IgD-negative memory B cell (primary cell): ENCODE measurements around the gene KRTAP4-4. TPM values are rescaled to one million over a fixed set of nuclear protein-coding genes. Genes with fewer than 3 reads are reported as not detected.
"Not testable (repeated sequence)": the region's sequence is repeated elsewhere in the genome, so short reads cannot be mapped to it uniquely, and the experiment has no call there.

ENCODE experiments used
- H3K27ac Mint-ChIP-seq, 3 donors: one replicate each; pipeline ENCODE4 v1.8.0; 2020 to 2022; ENCODE audit warnings: mild to moderate bottlenecking in 3 of 3, mixed read lengths in 3 of 3, moderate library complexity in 1 of 3
- H3K27me3 Mint-ChIP-seq: one replicate; pipeline ENCODE4 v1.8.0; 2021; ENCODE audit warnings: mixed read lengths
- H3K36me3 Mint-ChIP-seq: one replicate; pipeline ENCODE4 v1.8.0; 2020; ENCODE audit warnings: mild to moderate bottlenecking, mixed read lengths
- H3K4me1 Mint-ChIP-seq, 3 donors: one replicate each; pipeline ENCODE4 v1.8.0; 2020 to 2022; ENCODE audit warnings: mixed read lengths in 3 of 3, mild to moderate bottlenecking in 1 of 3
- H3K4me3 Mint-ChIP-seq, 4 donors: one replicate each; pipeline ENCODE4 v1.8.0; 2020 to 2022; ENCODE audit warnings: mild to moderate bottlenecking in 4 of 4, mixed read lengths in 4 of 4, moderate library complexity in 3 of 4
- H3K9me3 Mint-ChIP-seq, 3 donors: one replicate each; pipeline ENCODE4 v1.8.0; 2020 to 2021; ENCODE audit warnings: mixed read lengths in 3 of 3, mild to moderate bottlenecking in 1 of 3
- polyA plus RNA-seq: library from polyadenylated mRNA; unstranded; fragments of 300-500 nt; fragmentation: Illumina TruSeq; gene quantifications from one replicate; pipeline ENCODE4 v1.2.3, GENCODE V29; 2021

KRTAP4-4 gene
- not detected for polyA plus RNA-seq

DNA sequence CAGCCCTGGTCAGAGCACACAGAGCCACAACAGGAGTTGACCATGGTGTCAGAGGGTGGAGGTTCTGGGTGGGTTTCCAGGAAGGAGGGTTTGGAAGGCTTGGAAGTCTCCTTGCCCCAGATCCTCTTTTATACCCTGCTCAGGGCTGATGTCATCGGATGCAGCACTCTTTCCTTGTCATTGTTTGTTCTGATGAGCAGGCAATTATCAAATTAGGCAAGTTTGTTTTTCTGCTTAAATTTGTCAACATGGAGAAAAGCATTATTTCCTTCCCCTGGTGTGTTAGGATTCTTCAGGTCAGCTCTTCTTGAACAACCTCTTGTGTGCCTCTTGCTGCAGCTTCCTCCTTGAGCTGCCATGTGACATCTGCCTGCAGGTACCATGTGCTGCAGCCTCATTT is at the start of gene KRTAP4-4:
TSS of gene KRTAP4-4 (minus strand) at position 101 of the 400 bp plus-strand sequence. CDS start at position 44, 57 bp downstream.
- peaks cover 11% of the 10 kb centered on the region for H3K27me3 Mint-ChIP-seq
- H3K4me1 Mint-ChIP-seq: peaks cover 0 to 1% (median 0%) of the 10 kb centered on the region in 3 donors
- no peaks in the 10 kb centered on the region for H3K36me3 Mint-ChIP-seq
- no peak within 1 kb of the TSS for H3K27ac Mint-ChIP-seq
- H3K4me3 Mint-ChIP-seq: no peak within 1 kb of the TSS
- H3K9me3 Mint-ChIP-seq: peaks cover 0 to 3% (median 0%) of the 10 kb centered on the region in 3 donors

DNA sequence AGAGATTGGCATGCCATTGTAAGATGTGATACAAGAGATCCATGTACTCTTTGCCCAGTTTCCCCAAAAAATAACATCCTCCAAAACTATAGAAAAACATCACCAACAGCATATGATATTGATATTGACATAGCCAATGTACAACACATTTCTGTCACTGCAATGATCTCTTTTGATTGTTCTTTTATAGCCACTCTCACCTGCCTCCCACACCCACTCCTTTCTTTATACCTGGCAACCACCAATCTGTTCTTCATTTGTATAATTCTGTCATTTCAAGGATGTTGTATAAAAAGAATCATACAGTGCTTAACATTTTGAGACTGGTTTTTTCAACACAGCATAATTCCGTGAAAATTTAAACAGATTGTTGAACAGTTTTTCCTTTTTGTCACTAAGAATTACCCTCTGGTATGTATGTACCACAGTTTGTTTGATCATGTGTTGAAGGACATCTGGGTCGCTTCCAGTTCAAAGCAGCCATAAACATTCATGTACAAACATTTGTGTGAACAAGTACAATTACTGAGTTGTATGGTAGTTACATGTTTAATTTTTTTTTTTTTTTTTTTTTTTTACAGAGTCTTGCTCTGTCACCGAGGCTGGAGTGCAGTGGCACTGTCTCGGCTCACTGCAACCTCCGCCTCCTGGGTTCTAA is 39.0 kb upstream of the KRTAP4-4 start:
- H3K27ac Mint-ChIP-seq: no peak overlapping the region

GRCh38 chr17:41196068-41196467 is 35.5 kb upstream of the KRTAP4-4 start:
- no peak overlapping the region for H3K27ac Mint-ChIP-seq
- H3K9me3 Mint-ChIP-seq: peaks cover 0 to 7% (median 6%) of the 10 kb centered on the region in 3 donors
- H3K4me3 Mint-ChIP-seq: no peak overlapping the region
- H3K4me1 Mint-ChIP-seq: no peaks in the 10 kb centered on the region
- H3K36me3 Mint-ChIP-seq: no peaks in the 10 kb centered on the region
- H3K27me3 Mint-ChIP-seq: peaks cover 6% of the 10 kb centered on the region

More for the DNA sequence above, 39.0 kb upstream of the KRTAP4-4 start:
- Mint-ChIP-seq H3K4me1 (no peaks in the 10 kb centered on the region), H3K27me3 (peaks cover 3% of the 10 kb centered on the region), H3K9me3 (peaks cover 0 to 7% (median 6%) of the 10 kb centered on the region in 3 donors), H3K36me3 (no peaks in the 10 kb centered on the region), H3K4me3 (no peak overlapping the region)

- peaks cover 15% of the 10 kb centered on the region for H3K27me3 Mint-ChIP-seq
- no peaks in the 10 kb centered on the region for H3K36me3 Mint-ChIP-seq
- no peaks in the 10 kb centered on the region for H3K9me3 Mint-ChIP-seq
- no peak overlapping the region for H3K27ac Mint-ChIP-seq
- H3K4me3 Mint-ChIP-seq: peak overlapping the region in 1 of 4 donors; percentile 45
- H3K4me1 Mint-ChIP-seq: no peaks in the 10 kb centered on the region
Measured at GRCh38 chr17:41190328-41190727, 29.8 kb upstream of the KRTAP4-4 start.

GRCh38 chr17:41189837-41190318 is 29.3 kb upstream of the KRTAP4-4 start, which contains the start of gene KRTAP9-1:
TSS of gene KRTAP9-1 (plus strand) at chr17:41189887. CDS start at chr17:41189887, 0 bp downstream.
- not testable (repeated sequence) for H3K36me3 Mint-ChIP-seq

DNA sequence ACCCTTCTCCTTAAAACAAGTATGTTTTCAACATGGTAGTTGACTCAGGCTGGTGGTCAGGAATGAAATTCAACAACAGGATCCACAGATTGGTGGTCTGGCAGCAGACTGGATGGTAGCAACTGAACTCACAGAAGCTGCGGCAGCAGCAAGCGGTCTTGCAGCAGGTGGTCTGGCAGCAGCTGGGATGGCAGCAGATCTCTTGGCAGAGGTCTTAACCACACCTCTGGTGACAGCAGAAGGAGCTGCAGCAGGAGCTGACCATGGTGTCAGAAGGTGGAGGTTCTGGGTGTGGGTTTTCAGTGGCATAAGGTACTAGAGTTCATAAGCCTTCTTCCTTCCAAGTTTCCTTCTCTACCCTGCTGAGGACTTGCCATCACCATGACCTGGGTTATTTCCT is 26.3 kb upstream of the KRTAP4-4 start:
- no peak overlapping the region for H3K27ac Mint-ChIP-seq
- H3K36me3 Mint-ChIP-seq: no peaks in the 10 kb centered on the region
- H3K4me3 Mint-ChIP-seq: no peak overlapping the region
- no peaks in the 10 kb centered on the region for H3K4me1 Mint-ChIP-seq
- peaks cover 17% of the 10 kb centered on the region for H3K27me3 Mint-ChIP-seq
- no peaks in the 10 kb centered on the region for H3K9me3 Mint-ChIP-seq

More at GRCh38 chr17:41189837-41190318, 29.3 kb upstream of the KRTAP4-4 start, which contains the start of gene KRTAP9-1:
- H3K4me3 Mint-ChIP-seq: peak within 1 kb of the TSS in 1 of 4 donors; percentile 45
- H3K27me3 Mint-ChIP-seq: peaks cover 15% of the 10 kb centered on the region
- H3K4me1 Mint-ChIP-seq, H3K27ac Mint-ChIP-seq, H3K9me3 Mint-ChIP-seq: not testable (repeated sequence)

DNA sequence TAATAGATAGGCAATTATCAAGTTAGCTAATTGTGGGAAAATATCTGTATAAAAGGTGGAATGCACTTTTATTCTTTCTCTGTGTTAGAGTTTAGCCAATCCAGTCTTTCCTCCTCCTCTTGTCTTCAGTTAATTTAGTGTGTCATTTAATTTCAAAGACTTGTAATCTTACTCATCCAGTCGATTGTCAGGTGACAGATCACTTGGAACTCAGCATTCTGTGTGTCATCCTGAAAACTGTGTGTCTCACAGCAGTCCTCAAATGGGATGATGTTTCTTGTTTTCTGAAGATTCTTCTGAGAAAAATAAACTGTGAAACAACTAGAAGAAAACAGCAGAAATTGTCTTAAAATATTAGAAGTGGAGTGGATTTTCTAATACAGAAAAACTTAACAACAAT is 24.5 kb upstream of the KRTAP4-4 start:
- Mint-ChIP-seq H3K9me3 (no peaks in the 10 kb centered on the region), H3K36me3 (no peaks in the 10 kb centered on the region), H3K27ac (no peak overlapping the region), H3K27me3 (peaks cover 7% of the 10 kb centered on the region), H3K4me1 (no peaks in the 10 kb centered on the region), H3K4me3 (no peak overlapping the region)

DNA sequence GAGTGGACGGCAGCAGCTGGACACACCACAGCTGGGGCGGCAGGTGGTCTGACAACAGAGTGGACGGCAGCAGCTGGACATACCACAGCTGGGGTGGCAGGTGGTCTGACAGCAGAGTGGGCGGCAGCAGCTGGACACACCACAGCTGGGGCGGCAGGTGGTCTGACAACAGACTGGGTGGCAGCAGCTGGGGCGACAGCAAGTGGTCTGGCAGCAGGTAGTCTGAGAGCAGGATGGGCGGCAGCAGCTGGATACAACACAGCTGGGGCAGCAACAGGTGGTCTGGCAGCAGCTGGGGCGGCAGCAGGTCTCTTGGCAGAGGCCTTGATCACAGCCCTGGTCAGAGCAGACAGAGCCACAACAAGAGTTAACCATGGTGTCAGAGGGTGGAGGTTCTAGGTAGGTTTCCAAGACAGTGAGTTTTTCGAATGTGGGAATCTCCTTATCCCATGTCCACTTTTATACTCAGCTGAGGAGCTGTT is 24.0 kb upstream of the KRTAP4-4 start, which contains the start of gene KRTAP4-1:
TSS of gene KRTAP4-1 (minus strand) at position 432 of the 482 bp plus-strand sequence. CDS start at position 375, 57 bp downstream.
- Mint-ChIP-seq H3K4me3 (peak within 1 kb of the TSS in 1 of 4 donors; percentile 51), H3K27me3 (peaks cover 7% of the 10 kb centered on the region), H3K4me1 (no peaks in the 10 kb centered on the region), H3K9me3 (no peaks in the 10 kb centered on the region), H3K27ac (no peak within 1 kb of the TSS), H3K36me3 (no peaks in the 10 kb centered on the region)

- no peak overlapping the region for H3K27ac Mint-ChIP-seq
- H3K4me1 Mint-ChIP-seq: peaks cover 15 to 30% (median 27%) of the 10 kb centered on the region in 3 donors
- no peaks in the 10 kb centered on the region for H3K36me3 Mint-ChIP-seq
- H3K4me3 Mint-ChIP-seq: no peak overlapping the region
- no peaks in the 10 kb centered on the region for H3K27me3 Mint-ChIP-seq
- H3K9me3 Mint-ChIP-seq: no peaks in the 10 kb centered on the region
Measured at GRCh38 chr17:41178843-41179616, 18.5 kb upstream of the KRTAP4-4 start.

- no peak overlapping the region for H3K4me3 Mint-ChIP-seq
- H3K27me3 Mint-ChIP-seq: no peaks in the 10 kb centered on the region
- H3K9me3 Mint-ChIP-seq: no peaks in the 10 kb centered on the region
- H3K36me3 Mint-ChIP-seq: no peaks in the 10 kb centered on the region
- H3K27ac Mint-ChIP-seq: no peak overlapping the region
- peaks cover 15 to 32% (median 30%) of the 10 kb centered on the region in 3 donors for H3K4me1 Mint-ChIP-seq
Measured at GRCh38 chr17:41178341-41178740, 17.8 kb upstream of the KRTAP4-4 start.

GRCh38 chr17:41177727-41178271 is 17.3 kb upstream of the KRTAP4-4 start, which contains the start of gene KRTAP4-2:
TSS of gene KRTAP4-2 (minus strand) at chr17:41178221. CDS start at chr17:41178164, 57 bp downstream.
- H3K4me1 Mint-ChIP-seq: peaks cover 15 to 36% (median 32%) of the 10 kb centered on the region in 3 donors
- H3K9me3 Mint-ChIP-seq: no peaks in the 10 kb centered on the region
- H3K36me3 Mint-ChIP-seq: no peaks in the 10 kb centered on the region
- H3K27ac Mint-ChIP-seq: peak within 1 kb of the TSS in 2 of 3 donors; percentile 47 to 64
- peak within 1 kb of the TSS in 1 of 4 donors; percentile 75 for H3K4me3 Mint-ChIP-seq
- no peaks in the 10 kb centered on the region for H3K27me3 Mint-ChIP-seq

GRCh38 chr17:41176744-41177387 is 16.3 kb upstream of the KRTAP4-4 start:
- no peaks in the 10 kb centered on the region for H3K36me3 Mint-ChIP-seq
- peak overlapping the region in 2 of 4 donors; percentile 42 to 75 for H3K4me3 Mint-ChIP-seq
- peak overlapping the region in 2 of 3 donors; percentile 47 to 64 for H3K27ac Mint-ChIP-seq
- no peaks in the 10 kb centered on the region for H3K27me3 Mint-ChIP-seq
- no peaks in the 10 kb centered on the region for H3K9me3 Mint-ChIP-seq
- H3K4me1 Mint-ChIP-seq: peaks cover 15 to 38% (median 32%) of the 10 kb centered on the region in 3 donors

DNA sequence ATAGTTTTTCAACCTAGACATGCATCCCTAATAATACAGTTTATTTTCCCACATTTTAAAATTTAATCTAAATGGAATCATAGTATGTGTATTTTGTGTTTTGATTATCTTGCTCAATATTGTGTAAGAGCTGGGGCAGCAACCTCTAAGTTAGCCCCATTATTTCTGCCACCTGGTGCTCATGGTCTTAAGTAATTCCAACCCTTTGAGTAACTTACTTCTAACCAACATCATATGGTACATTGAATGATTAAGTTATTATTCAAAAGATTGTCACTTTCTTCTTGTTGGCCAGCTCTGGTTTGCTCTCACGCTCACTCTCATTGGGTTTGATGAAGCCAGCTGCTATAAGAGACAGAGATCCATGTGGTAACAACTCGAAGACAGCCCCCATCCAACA is 11.3 kb upstream of the KRTAP4-4 start:
- H3K36me3 Mint-ChIP-seq: no peaks in the 10 kb centered on the region
- H3K9me3 Mint-ChIP-seq: no peaks in the 10 kb centered on the region
- H3K4me3 Mint-ChIP-seq: no peak overlapping the region
- H3K4me1 Mint-ChIP-seq: peaks cover 10 to 22% (median 19%) of the 10 kb centered on the region in 3 donors
- peaks cover 2% of the 10 kb centered on the region for H3K27me3 Mint-ChIP-seq
- H3K27ac Mint-ChIP-seq: no peak overlapping the region

- H3K36me3 Mint-ChIP-seq: no peaks in the 10 kb centered on the region
- H3K27me3 Mint-ChIP-seq: peaks cover 5% of the 10 kb centered on the region
- H3K27ac Mint-ChIP-seq: no peak within 1 kb of the TSS
- peaks cover 0 to 5% (median 0%) of the 10 kb centered on the region in 3 donors for H3K4me1 Mint-ChIP-seq
- no peak within 1 kb of the TSS for H3K4me3 Mint-ChIP-seq
- H3K9me3 Mint-ChIP-seq: no peaks in the 10 kb centered on the region
Measured at GRCh38 chr17:41168121-41168520, 7.6 kb upstream of the KRTAP4-4 start, which contains the start of gene KRTAP4-3. TSS of gene KRTAP4-3 (minus strand) at chr17:41168221. CDS start at chr17:41168172, 49 bp downstream.
